Hematopoietic multipotent progenitor cell treated with erythropoietin and hydrocortisone succinate and interleukin-3 and kit ligand, for 8 days (in vitro differentiated cells): Measurements from ENCODE around the gene NSMF.
A peak's percentile ranks its signal among the peaks of the same experiment; 100 is the strongest.

Source experiments
- DNase-seq: peaks from one replicate; pipeline ENCODE4 v3.0.0-alpha.2; 2015

The NSMF gene

DNA sequence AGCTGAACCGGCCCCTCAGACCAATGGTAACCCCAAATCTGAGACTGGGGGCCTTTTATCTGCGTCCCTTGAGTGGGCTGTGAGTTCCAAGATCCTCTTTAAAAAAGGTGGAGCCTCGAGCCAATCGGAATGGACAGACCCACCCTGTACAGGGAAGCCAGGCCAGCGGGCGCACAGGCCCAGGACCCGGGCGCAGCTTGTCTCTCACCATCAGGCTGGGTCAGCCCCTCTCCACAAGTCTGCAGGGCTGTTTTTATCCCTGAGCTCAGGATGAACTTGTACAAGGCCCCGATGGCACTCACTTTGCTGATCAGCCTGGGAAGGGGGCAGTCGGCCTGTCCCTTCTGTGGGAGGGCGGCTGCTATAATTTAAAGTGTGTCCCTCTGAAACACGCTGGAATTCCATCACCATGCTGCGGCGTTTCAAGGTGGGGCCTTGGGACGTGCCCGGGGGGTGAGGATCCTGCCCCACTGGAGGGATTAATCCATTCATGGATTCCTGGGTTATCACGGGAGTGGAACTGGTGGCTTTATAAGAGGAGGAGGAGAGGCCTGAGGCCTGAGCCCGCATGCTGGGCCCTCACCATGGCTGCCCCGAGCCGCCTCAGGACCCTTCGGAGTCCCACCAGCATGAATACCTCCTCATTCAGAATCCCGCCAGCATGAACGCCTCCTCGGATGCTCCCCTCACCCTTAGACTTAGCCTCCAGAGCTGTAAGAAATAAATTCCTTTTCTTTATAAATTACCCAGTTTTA lies 50.3 kb downstream of the NSMF start:
- no peak for DNase-seq

DNA sequence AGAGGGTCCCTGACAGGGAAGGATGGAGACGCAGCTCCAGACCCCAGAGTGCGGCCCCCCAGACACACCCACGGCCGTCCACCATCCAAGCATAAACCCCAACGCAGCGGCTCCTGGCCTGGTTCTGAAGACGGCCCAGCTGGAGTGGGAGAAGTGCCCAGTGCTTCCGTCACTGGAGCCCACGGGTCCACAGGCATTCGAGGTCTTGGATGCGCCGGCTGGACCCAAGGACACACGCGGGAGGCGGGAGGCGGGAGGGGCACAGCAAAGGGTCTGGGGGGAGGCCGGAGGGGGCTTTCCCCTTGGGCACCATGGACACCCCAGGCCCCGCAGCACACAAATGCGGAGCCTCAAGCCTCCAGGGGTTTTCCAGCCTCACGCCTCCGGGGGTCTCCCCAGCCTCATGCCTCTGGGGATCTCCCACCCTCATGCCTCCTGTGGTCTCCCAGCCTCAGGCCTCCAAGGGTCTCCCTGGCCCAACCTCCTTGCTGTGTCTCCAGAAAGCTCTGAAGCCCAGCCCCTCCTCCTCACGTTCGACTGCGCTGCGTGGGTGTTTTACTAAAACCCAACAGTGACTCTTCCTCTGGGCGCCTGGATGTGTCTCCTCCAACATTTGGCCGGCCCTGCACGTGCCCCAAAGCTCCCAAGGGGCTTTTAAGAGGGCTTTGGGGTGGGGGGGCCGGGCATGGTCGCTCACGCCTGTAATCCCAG lies 51.4 kb downstream of the NSMF start:
- DNase-seq = no peak

DNA sequence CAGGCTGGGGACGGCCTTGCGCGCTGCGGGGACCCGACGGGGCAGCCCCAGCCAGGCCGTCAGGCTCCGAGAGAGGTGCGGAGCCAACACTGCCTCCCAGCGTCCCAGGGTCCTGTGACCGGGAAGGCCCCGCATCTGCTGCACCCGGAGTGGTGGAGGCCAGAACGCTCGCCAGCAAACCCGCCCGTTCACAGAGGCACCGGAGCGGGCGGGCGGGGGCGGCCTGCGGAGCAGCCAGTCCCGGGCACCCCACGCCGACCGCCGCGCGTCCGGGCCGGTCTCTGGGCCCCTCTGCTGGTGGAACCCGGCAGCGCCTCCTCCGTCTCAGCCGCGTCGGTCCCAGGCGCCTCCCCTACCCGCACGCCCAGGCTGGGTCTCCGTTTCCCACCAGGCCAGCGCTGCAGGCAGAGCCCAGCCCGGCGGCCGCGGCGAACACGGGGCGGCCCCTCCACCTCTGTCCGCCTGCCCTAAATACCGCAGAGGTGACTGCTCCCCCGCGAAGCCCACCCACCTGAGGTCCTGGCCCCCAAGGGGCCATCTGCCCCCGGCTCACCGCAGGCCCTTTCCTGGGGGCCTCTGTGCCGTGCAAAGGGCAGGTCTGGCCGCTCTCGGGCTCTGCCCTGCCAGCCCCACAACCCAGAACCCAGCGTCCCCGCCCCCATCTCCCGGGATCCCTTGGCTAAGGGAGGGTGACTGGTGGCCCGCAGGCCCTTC lies 52.1 kb downstream of the NSMF start:
- peak; percentile 50 for DNase-seq

DNA sequence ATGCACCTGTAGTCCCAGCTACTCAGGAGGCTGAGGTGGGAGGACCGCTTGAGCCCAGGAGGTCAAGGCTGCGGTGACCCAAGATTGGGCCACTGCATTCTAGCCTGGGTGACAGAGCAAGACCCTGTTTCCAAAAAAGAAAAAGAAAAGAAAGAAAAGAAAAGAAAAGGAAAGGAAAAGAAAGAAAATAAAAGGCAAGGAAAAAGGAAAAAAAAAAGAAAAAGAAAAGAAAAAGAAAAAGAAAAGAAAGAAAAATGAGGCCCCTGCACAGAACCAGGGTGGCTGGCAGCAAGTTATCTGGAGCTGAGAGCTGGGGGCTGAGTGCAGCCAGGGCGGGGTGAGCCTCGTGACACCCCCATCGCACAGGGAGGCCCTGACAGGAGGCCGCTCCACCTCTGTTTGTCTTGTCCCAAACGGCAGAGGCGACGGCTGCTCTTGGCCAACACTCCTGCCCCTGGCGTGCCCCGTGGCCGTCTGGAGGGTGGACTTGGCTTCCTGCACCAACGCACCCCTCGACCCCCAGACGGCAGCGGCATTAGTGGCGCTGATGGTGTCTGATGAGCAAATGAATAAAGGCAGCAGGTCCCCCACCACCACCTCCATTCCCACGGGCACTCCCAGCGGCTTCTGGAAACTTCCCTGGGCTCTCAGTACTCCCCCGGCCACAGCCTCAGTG lies 52.9 kb downstream of the NSMF start:
- DNase-seq = peak; percentile 50

DNA sequence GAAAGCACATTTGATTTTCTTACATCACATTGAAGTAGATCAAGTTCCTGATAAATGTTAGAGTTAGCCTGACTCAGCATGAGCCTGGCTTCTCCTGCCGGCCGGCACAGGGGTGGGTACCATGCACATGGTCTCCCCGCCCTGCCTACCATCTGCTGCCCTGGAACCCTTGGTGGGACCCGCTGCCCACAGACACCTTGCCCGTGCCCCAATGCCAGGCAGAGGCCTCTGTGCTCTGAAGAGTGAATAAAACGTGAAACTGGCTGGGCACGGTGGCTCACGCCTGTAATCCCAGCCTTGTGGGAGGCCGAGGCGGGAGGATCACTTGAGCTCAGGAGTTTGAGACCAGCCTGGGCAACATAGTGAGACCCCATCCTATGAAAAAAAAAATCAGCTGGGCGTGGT lies 53.5 kb downstream of the NSMF start:
- DNase-seq = peak; percentile 41

DNA sequence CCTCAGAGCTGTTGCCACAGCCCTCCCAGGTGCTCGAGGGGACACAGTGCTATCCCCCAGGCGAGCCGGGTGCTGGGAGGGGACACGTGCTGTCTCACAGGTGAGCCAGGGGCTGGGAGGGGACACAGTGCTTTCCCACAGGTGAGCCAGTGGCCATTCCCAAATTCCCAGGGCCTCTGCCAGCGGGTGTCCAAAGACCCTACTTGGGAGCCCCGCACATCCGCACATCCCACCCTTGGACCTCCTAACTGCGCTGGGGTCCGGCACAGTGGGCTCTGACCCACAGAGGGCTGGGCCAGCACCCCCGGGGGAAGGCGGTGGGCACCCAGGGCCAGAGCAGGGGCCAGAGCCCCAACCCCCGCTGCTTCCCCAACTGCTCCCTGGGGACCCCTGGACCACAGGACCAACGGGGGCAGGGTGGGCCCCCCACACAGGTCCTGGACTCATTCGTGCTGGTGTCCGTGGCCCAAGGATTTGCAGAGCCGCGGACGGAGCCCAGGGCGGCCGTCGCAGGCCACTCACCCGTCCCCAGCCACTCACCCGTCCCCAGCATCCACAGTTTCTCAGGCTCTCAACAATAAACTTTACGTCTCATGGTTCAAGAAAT lies 54.1 kb downstream of the NSMF start:
- no peak for DNase-seq

DNA sequence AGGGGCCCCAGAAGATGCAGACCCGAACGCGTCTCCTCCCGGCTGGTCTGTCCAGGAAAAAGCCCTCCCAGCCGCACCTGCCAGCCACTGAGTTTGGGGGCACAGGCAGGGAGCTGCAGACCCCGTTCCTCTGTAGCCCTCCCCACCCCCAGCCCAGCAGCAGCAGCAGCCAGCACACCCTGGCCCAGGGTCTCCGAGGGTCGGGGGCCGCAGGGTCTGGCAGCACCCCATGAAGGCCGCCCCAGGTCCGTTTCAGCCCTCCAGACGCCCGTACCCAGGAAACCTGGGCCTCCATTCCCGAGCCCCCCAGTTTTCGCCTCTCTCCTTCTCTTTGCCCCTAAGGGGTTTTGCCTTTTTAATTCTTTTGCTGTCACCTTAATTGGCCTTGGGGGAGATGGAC lies 55.9 kb downstream of the NSMF start:
- no peak for DNase-seq

DNA sequence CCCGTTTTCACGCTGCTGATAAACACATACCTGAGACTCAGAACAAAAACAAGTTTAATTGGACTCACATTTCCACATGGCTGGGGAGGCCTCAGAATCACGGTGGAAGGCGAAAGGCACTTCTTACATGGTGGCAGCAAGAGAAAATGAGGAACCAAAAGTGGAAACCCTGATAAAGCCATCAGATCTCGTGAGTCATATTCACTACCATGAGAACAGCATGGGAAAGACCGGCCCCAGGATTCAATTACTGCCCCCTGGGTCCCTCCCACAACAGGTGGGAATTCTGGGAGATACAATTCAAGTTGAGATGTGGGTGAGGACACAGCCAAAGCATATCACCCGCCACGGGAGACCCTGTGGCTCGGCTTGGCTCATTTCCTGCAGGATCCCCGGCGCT lies 56.4 kb downstream of the NSMF start:
- peak; percentile 13 for DNase-seq

DNA sequence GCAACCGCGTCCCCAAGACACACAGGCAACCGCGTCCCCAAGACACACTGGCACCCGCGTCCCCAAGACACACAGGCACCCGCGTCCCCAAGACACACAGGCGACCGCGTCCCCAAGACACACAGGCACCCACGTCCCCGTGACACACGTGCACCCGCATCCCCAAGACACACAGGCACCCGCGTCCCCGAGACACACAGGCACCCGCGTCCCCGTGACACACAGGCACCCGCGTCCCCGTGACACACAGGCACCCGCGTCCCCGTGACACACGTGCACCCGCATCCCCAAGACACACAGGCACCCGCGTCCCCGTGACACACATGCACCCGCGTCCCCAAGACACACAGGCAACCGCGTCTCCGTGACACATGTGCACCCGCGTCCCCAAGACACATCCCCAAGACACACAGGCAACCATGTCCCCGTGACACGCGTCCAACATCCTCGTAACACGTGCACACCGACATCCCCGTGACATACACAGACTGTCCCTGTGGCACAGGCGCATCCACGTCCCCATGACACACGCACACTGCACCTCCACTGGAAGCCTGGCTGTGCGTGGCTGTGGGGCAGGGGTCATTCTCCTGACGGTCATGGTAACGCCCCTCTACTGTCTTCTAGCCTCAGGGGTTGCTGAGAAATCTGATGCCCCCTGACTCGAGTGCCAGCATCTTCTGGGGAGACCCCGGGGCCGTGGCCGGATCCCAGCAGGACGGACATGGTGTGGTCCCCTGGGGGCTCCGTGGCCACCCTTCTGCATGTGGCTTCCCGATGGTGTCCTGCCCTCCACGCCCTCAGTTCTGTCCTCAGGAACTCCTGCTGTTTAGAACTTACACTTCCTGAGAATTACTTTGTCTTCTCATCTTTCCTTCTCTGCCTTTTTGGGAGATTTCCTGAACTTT lies 60.3 kb downstream of the NSMF start:
- no peak for DNase-seq

DNA sequence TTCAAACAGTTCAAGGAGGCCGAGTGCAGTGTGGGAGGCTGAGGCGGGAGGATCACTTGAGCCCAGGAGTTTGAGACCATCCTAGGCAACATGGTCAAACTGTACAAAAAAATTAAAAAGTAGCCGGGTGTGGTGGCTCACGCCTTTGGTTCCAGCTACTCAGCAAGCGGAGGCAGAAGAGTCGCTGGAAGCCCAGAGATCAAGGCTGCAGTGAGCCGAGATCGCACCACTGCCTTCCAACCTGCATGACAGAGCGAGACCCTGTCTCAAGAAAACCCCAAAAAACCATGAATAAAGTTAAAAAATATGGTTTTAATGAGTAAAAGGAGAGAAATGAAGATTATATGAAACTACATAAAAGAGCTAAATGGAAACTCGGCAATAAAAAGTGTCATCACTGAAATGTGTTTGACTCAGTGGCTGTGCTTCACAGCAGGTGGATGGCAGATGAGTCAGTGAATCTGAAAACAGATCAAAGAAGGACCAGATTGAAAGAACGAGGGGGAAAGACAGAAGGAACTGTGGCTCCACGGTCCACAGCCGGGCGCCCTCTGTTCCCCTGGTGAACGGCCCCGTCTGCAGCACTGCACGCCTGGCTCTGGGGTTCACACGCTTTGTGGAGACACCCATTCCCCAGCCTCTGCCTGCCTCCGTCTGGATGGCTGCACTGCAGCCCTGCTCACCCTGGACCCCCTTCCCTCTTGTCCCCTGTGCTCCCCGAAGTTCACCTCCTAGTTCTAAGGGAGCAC lies 61.3 kb downstream of the NSMF start:
- no peak for DNase-seq
